Endothelial cell (in vitro differentiated cells): ENCODE data around the gene FN3KRP. TPM values are rescaled to one million over a fixed set of nuclear protein-coding genes. Genes with fewer than 3 reads are reported as not detected.

Experiments
- DNase-seq: peaks from one replicate; pipeline ENCODE4 v3.0.0; 2021; ENCODE audit warnings: low spot score
- H3K27ac Mint-ChIP-seq: one replicate; pipeline ENCODE4 v1.8.0; 2021; ENCODE audit warnings: mixed read lengths, inconsistent platforms; ENCODE audit not compliant: unreplicated experiment
- H3K27me3 Mint-ChIP-seq: one replicate; pipeline ENCODE4 v1.8.0; 2021; ENCODE audit warnings: mild to moderate bottlenecking, moderate library complexity, mixed read lengths, inconsistent platforms; ENCODE audit not compliant: unreplicated experiment
- H3K36me3 Mint-ChIP-seq: one replicate; pipeline ENCODE4 v1.8.0; 2021; ENCODE audit warnings: mild to moderate bottlenecking, low read depth, mixed read lengths, inconsistent platforms; ENCODE audit not compliant: unreplicated experiment
- H3K4me1 Mint-ChIP-seq: one replicate; pipeline ENCODE4 v1.8.0; 2021; ENCODE audit warnings: mild to moderate bottlenecking, mixed read lengths, inconsistent platforms; ENCODE audit not compliant: unreplicated experiment
- H3K4me3 Mint-ChIP-seq: one replicate; pipeline ENCODE4 v1.8.0; 2021; ENCODE audit warnings: mild to moderate bottlenecking, mixed read lengths, inconsistent platforms; ENCODE audit not compliant: unreplicated experiment
- H3K9me3 Mint-ChIP-seq: one replicate; pipeline ENCODE4 v1.8.0; 2021; ENCODE audit warnings: mixed read lengths, inconsistent platforms; ENCODE audit not compliant: unreplicated experiment
- CTCF ChIP-seq: fragments of 200-600 bp; sonication (generic); IDR thresholded peaks from one replicate; pipeline ENCODE4 v1.5.0; 2021; ENCODE audit warnings: antibody characterized with exemption; ENCODE audit not compliant: unreplicated experiment
- total RNA-seq: library from RNA; stranded (reverse); fragmentation: NEBNext Ultra II Directional; extraction: Animal tissue kit (Norgen Biotek cat#: 25700); gene quantifications from one replicate; pipeline ENCODE4 v1.2.1, GENCODE V29; 2021; ENCODE audit not compliant: unreplicated experiment

Gene FN3KRP
- total RNA-seq, 1 donor from 2014 or later, result 27.9 TPM

DNA sequence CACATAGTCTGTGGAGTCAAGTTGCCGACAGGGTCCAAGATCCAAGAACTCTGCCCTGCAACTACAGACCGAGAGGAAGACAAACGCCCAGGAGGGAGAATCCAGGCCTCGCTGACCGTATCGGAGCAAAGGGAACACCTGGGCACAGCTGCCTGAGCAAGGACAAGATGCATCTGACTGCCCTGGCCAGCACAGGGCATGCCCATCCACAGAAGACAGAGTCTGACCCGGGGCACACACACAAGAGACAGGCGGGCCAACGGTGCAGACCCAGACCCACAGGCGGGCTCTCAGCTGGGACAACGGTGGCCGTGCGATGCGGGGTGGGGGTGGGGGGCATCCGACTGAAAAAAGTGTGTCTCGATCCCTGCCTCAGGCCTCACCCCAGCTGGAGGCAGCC is 24.2 kb upstream of the FN3KRP start:
- H3K36me3 Mint-ChIP-seq, result peaks cover 9% of the 10 kb centered on the region

GRCh38 chr17:82693168-82693867 is 23.2 kb upstream of the FN3KRP start:
- Mint-ChIP-seq H3K4me1 (no peaks in the 10 kb centered on the region), H3K27ac (no peak overlapping the region), H3K27me3 (peaks cover 18% of the 10 kb centered on the region), H3K4me3 (no peak overlapping the region), H3K36me3 (peaks cover 9% of the 10 kb centered on the region), H3K9me3 (peaks cover 9% of the 10 kb centered on the region)
- DNase-seq, result no peak
- no peak for TF ChIP-seq CTCF

More for the DNA sequence above, 24.2 kb upstream of the FN3KRP start:
- peaks cover 9% of the 10 kb centered on the region for H3K9me3 Mint-ChIP-seq
- peaks cover 17% of the 10 kb centered on the region for H3K27me3 Mint-ChIP-seq
- H3K27ac Mint-ChIP-seq, result no peak overlapping the region
- H3K4me3 Mint-ChIP-seq, result no peak overlapping the region
- no peaks in the 10 kb centered on the region for H3K4me1 Mint-ChIP-seq
- DNase-seq, result no peak
- no peak for TF ChIP-seq CTCF

GRCh38 chr17:82694647-82695046 is 21.9 kb upstream of the FN3KRP start:
- Mint-ChIP-seq H3K9me3 (peaks cover 9% of the 10 kb centered on the region), H3K4me1 (peaks cover 4% of the 10 kb centered on the region), H3K27me3 (peaks cover 25% of the 10 kb centered on the region), H3K4me3 (no peak overlapping the region), H3K36me3 (peaks cover 9% of the 10 kb centered on the region), H3K27ac (no peak overlapping the region)
- no peak for DNase-seq
- no peak for TF ChIP-seq CTCF

DNA sequence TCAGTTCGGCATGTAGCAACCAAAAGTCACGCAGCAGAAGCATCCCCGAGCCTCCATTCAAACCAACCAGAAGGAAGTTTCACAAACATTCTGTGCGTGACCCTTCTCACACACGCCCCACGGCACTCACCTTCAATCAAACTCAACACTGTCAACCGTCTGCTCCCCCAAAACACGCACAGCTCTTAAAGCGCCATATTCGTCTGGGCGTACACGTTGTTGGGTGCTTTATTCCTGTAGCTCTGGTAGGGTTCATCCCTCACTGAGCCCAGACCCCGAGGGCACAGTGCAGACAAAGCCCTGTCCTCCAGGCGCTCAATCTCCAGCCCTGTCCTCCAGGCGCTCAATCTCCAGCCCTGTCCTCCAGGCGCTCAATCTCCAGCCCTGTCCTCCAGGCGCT is 20.2 kb upstream of the FN3KRP start:
- Mint-ChIP-seq H3K4me3 (no peak overlapping the region), H3K36me3 (peaks cover 5% of the 10 kb centered on the region), H3K27ac (no peak overlapping the region), H3K9me3 (peaks cover 9% of the 10 kb centered on the region), H3K4me1 (peaks cover 4% of the 10 kb centered on the region), H3K27me3 (peaks cover 28% of the 10 kb centered on the region)
- DNase-seq, result no peak
- no peak for TF ChIP-seq CTCF
